Right atrium auricular region (tissue), 2 donors: Measurements from ENCODE around the gene ITGB7. TPM values are rescaled to one million over a fixed set of nuclear protein-coding genes. Genes with fewer than 3 reads are reported as not detected.
A peak's percentile ranks its signal among the peaks of the same experiment; 100 is the strongest.
"Not testable (repeated sequence)": the region's sequence is repeated elsewhere in the genome, so short reads cannot be mapped to it uniquely, and the experiment has no call there.

ENCODE experiments used
- DNase-seq: peaks from one replicate; pipeline ENCODE4 v3.0.0-alpha.2; 2019; ENCODE audit warnings: low spot score
- H3K27ac ChIP-seq, 2 donors: fragments of 200-600 bp; sonication (generic); 1 replicate in 1 of 2; 2 replicates in 1 of 2; pipeline ENCODE4 v1.5.1; 2016 to 2019
- H3K27me3 ChIP-seq, 2 donors: fragments of 200-600 bp; sonication (generic); one replicate each; pipeline versions ENCODE4 v1.5.1 to v1.6.0; 2017 to 2019
- H3K36me3 ChIP-seq: fragments of 200-600 bp; sonication (generic); one replicate; pipeline ENCODE4 v1.5.1; 2016
- H3K4me1 ChIP-seq, 2 donors: fragments of 200-600 bp; sonication (generic); one replicate each; pipeline versions ENCODE4 v1.5.1 to v1.6.0; 2017 to 2019
- H3K4me3 ChIP-seq, 2 donors: fragments of 200-600 bp; sonication (generic); 1 replicate in 1 of 2; 2 replicates in 1 of 2; pipeline ENCODE4 v1.5.1; 2017 to 2019; ENCODE audit warnings: mild to moderate bottlenecking in 1 of 2, moderate library complexity in 1 of 2
- H3K9me3 ChIP-seq, 2 donors: fragments of 200-600 bp; sonication (generic); one replicate each; pipeline ENCODE4 v1.5.1; 2019
- total RNA-seq, 2 donors: library from RNA; depleted of rRNA; stranded (reverse); fragments of >200 nt; gene quantifications; one replicate each; pipeline ENCODE4 v1.1.0, GENCODE V29; 2016
- TF ChIP-seq, protein P1 (sequence below), 2 donors: fragments of 200-600 bp; sonication (generic); IDR thresholded peaks; one replicate each; pipeline ENCODE4 v1.5.1; 2019; ENCODE audit warnings: antibody characterized with exemption in 2 of 2

ITGB7 gene
- total RNA-seq, 2 donors from 2014 or later, result 0.47 TPM; not detected in 1

DNA sequence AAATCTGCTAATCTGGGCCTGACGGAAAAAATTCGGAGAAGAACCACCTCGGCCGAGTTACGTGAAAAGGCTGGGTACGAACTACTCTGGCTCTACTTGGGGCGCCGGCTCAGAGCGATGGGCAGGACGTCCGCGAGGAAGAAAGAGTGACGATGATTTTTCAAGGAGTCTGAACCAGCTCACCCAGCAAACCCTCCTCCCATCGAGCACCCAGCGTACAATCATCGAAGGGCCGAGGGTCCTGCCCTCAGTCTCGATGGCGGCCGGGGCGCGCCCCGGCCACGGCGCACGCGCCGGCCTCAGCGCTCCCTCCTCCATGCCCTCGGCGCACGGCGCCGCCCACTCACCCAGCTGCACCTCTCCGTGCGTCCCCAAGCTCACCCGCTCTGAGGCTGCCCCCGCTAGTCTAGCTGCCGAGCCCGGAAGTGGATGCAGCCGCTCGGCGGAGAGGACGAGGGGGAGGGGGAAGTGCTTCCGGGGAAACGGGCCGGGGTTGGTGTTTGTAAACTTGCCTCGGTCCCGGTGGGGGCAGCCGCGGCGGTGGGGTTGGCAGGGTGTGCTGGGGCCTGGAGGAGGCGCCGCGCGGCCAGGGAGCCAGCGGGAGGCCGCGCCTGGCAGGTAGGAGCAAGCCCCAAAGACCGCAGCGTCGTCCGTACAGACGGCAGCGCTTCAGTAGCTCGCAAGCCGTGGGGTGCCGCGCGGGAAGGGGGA is 26.7 kb downstream of the ITGB7 start, which contains the start of the genes CSAD and ZNF740:
Gene CSAD (minus strand): TSS at position 706 of the 711 bp plus-strand sequence. CDS start 7,455 bp downstream, outside the sequence.
Gene ZNF740 (plus strand): TSS at position 503 of the 711 bp plus-strand sequence. CDS start 1,262 bp downstream, outside the sequence.
- H3K9me3 ChIP-seq, result no peaks in the 10 kb centered on the region
- TF ChIP-seq, protein P1, sequence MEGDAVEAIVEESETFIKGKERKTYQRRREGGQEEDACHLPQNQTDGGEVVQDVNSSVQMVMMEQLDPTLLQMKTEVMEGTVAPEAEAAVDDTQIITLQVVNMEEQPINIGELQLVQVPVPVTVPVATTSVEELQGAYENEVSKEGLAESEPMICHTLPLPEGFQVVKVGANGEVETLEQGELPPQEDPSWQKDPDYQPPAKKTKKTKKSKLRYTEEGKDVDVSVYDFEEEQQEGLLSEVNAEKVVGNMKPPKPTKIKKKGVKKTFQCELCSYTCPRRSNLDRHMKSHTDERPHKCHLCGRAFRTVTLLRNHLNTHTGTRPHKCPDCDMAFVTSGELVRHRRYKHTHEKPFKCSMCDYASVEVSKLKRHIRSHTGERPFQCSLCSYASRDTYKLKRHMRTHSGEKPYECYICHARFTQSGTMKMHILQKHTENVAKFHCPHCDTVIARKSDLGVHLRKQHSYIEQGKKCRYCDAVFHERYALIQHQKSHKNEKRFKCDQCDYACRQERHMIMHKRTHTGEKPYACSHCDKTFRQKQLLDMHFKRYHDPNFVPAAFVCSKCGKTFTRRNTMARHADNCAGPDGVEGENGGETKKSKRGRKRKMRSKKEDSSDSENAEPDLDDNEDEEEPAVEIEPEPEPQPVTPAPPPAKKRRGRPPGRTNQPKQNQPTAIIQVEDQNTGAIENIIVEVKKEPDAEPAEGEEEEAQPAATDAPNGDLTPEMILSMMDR (IDR thresholded peaks at IDR 0.05), result no peak
- peak within 1 kb of the TSS; percentile 67 to 90 for H3K4me3 ChIP-seq
- peaks cover 33% of the 10 kb centered on the region for H3K36me3 ChIP-seq
- DNase-seq, result peak; percentile 96
- H3K27ac ChIP-seq, result peak within 1 kb of the TSS; percentile 89 to 95
- H3K27me3 ChIP-seq, result no peaks in the 10 kb centered on the region
- H3K4me1 ChIP-seq, result peaks cover 0 to 44% of the 10 kb centered on the region in 2 donors

DNA sequence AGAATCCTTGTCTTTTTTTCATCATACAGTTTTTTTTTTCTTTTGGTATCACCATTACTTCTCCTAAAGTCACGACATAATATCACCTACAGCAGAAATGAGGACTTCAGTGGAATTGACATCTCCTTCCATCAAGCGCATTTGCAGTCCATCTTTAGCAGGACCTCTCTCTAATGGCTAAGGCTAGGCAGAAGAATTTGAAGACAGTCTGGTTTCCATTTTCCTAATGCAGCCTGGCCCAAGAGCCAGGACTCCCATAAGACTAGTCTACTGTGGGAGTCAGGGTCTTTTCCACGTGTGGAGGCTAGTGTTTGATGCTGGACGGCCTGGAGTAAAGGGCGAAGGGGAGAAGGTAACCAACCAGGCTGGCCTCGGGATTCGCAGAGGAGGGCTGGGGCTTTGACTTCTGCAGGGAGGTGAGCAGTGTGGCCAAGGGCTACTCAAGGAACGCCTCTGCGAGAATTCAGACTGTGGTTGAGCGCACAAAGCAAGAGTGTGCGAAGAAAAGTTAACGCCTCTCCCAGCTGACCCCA is 27.3 kb downstream of the ITGB7 start:
- DNase-seq, result no peak
- H3K4me1 ChIP-seq, result peaks cover 0 to 50% of the 10 kb centered on the region in 2 donors

DNA sequence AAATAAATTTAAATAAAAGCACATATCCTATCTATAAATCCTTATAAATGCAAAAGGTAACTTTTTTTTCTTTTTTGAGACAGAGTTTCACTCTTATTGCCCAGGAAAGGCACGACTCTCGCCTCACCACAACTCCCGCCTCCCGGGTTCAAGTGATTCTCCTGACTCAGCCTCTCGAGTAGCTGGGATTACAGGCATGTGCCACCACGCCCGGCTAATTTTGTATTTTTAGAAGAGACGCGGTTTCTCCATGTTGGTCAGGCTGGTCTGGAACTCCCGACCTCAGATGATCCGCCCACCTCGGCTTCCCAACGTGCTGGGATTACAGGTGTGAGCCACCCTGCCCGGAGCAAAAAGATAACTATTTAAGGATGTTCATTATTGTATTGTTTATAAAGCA is 28.2 kb downstream of the ITGB7 start:
- not testable (repeated sequence) for DNase-seq, H3K27ac ChIP-seq, H3K4me3 ChIP-seq, H3K9me3 ChIP-seq, H3K27me3 ChIP-seq
- Histone ChIP-seq H3K36me3 (peaks cover 18% of the 10 kb centered on the region), H3K4me1 (peaks cover 0 to 43% of the 10 kb centered on the region in 2 donors)

More for the DNA sequence above, 27.3 kb downstream of the ITGB7 start:
- no peaks in the 10 kb centered on the region for H3K27me3 ChIP-seq
- H3K9me3 ChIP-seq, result no peaks in the 10 kb centered on the region
- H3K4me3 ChIP-seq, result peak overlapping the region; percentile 67 to 90
- peaks cover 27% of the 10 kb centered on the region for H3K36me3 ChIP-seq
- H3K27ac ChIP-seq, result peak overlapping the region; percentile 89 to 95
- TF ChIP-seq, protein P1 (IDR thresholded peaks at IDR 0.05), result no peak

DNA sequence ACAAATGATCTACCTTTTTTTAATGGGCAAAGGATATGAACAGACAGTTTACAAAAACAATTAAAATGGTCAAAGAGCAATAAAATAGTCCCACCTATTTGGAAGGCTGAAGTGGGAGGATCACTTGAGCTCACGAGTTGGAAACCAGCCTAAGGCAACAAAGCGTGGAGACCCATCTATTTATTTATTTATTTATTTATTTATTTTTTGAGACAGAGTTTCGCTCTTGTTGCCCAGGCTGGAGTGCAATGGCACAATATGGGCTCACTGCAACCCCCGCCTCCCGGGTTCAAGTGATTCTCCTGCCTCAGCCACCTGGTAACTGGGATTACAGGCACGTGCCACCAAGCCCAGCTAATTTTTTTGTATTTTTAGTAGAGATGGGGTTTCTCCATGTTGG is 29.6 kb downstream of the ITGB7 start:
- H3K27me3 ChIP-seq, H3K27ac ChIP-seq, DNase-seq, H3K36me3 ChIP-seq, H3K4me3 ChIP-seq, H3K9me3 ChIP-seq: not testable (repeated sequence)
- H3K4me1 ChIP-seq, result peaks cover 0 to 31% of the 10 kb centered on the region in 2 donors

DNA sequence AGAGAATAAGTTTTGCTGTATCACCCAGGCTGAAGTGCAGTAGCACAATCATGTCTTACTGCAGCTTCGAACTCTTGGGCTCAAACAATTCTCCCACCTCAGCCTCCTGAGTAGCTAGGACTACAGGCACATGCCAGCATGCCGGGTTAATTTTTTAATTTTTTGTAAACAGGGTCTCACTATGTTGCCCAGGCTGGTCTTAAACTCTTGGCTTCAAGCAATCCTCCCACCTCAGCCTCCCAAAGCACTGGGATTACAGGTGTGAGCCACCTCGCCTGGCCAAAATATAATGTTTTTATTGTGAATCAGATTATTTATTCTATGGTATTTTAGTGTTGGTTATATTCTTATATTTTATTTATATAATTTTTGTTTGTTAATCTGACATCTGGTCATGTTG is 30.3 kb downstream of the ITGB7 start:
- TF ChIP-seq, protein P1 (IDR thresholded peaks at IDR 0.05), result no peak
- Histone ChIP-seq H3K27me3 (no peaks in the 10 kb centered on the region), H3K9me3 (no peaks in the 10 kb centered on the region), H3K4me1 (peaks cover 0 to 24% of the 10 kb centered on the region in 2 donors), H3K4me3 (no peak overlapping the region), H3K36me3 (peaks cover under 1% of the 10 kb centered on the region), H3K27ac (no peak overlapping the region)
- no peak for DNase-seq

DNA sequence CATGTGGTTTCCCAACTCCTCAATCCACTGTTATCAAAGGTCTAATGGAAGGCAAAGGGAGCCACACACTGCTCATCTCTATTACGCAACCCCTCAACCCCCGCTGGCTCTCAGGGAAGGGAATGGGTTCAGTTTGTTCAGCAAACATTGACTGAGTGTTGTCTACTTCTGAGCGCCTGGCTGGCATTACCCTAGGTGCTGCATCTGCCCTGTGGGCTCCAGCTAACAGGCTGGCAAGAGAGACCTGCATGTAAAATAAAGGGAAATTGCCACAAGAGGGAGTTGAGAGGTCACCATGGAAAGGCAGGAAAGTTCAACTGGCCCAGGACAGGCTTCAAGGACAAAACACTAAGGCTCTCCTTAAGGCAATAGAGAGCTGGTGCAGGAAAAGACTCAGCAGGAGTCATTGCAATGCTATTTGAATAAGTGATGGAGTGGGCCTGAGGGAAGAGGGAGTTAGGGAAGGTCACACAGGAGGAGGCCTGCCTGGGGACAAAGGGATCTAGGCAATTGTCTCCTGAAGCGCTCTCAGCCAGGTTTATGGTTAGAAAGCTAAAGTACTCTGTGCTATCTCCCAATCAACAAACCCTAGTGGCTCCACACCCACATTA is 32.1 kb downstream of the ITGB7 start:
- peaks cover 0 to 17% of the 10 kb centered on the region in 2 donors for H3K4me1 ChIP-seq
- H3K36me3 ChIP-seq, result no peaks in the 10 kb centered on the region
- TF ChIP-seq, protein P1 (IDR thresholded peaks at IDR 0.05), result no peak
- DNase-seq, result no peak
- H3K4me3 ChIP-seq, result no peak overlapping the region
- no peaks in the 10 kb centered on the region for H3K9me3 ChIP-seq
- H3K27ac ChIP-seq, result no peak overlapping the region
- H3K27me3 ChIP-seq, result no peaks in the 10 kb centered on the region
